Measurements from ENCODE around the gene CIC. TPM values are rescaled to one million over a fixed set of nuclear protein-coding genes. Genes with fewer than 3 reads are reported as not detected.
A peak's percentile ranks its signal among the peaks of the same experiment; 100 is the strongest.

Gene CIC
- total RNA-seq, 1 donor: 43.1 TPM

DNA sequence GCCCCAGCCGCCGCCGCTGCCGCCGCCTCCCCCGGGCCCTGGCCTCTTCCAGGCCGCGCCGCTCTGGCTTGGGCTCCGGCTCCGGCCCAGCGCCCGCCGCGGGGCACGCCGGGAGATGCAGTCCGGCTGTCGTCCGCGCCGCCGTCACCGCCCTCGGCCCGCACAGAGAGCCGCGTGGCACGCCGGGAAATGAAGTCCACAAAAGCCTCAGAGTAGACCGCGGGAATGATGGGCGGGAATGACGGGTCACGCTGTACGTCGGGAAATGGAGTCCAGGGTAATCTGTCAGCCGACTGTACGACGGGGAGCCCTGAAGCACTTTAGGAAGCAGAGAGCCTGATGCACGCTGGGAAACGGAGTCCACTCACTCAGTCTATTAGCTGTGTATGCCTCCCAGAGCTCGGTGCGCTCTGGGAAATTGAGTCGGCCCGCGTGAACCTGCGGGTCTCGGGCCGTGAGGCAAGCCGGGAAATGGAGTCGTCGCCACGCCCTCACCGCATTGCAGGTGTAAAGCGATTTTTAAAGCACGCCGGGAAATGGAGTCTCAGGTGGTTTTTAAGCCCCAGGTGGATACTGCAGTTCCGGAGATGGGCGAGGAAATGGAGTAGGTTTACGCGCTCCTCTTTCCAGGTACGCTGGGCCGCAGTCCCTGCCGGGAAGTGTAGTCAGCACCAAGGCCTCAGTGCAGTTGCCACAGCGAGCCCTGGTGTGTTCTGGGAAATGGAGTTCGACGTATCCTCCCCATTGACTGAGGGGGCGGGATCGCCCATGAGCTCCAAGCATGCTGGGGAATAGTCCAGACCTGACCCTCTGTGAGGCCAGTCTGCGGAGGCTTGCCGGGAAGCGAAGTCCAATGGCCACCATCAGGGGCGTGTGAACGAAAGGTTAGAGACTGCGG is 26.3 kb upstream of the CIC start, which contains the start of gene GSK3A:
Gene GSK3A (minus strand): TSS at position 91 of the 898 bp plus-strand sequence. CDS start 137 bp downstream, outside the sequence.
- peak; percentile 93 to 99 (median 99) for DNase-seq (ENCODE audit: low read depth in 2 of 3, low spot score in 2 of 3)

GRCh38 chr19:42244347-42245220 is 24.5 kb upstream of the CIC start:
- DNase-seq (ENCODE audit: low read depth in 2 of 3, low spot score in 2 of 3): peak; percentile 81 to 96 (median 95)

GRCh38 chr19:42245231-42245630 is 23.8 kb upstream of the CIC start:
- no peak for DNase-seq (ENCODE audit: low read depth in 2 of 3, low spot score in 2 of 3)

- DNase-seq (ENCODE audit: low read depth in 2 of 3, low spot score in 2 of 3): no peak
Observed at GRCh38 chr19:42246143-42246921, 22.7 kb upstream of the CIC start.

GRCh38 chr19:42246922-42247639 is 22.0 kb upstream of the CIC start:
- DNase-seq (ENCODE audit: low read depth in 2 of 3, low spot score in 2 of 3): no peak

GRCh38 chr19:42247640-42248199 is 21.3 kb upstream of the CIC start:
- DNase-seq (ENCODE audit: low read depth in 2 of 3, low spot score in 2 of 3): no peak

DNA sequence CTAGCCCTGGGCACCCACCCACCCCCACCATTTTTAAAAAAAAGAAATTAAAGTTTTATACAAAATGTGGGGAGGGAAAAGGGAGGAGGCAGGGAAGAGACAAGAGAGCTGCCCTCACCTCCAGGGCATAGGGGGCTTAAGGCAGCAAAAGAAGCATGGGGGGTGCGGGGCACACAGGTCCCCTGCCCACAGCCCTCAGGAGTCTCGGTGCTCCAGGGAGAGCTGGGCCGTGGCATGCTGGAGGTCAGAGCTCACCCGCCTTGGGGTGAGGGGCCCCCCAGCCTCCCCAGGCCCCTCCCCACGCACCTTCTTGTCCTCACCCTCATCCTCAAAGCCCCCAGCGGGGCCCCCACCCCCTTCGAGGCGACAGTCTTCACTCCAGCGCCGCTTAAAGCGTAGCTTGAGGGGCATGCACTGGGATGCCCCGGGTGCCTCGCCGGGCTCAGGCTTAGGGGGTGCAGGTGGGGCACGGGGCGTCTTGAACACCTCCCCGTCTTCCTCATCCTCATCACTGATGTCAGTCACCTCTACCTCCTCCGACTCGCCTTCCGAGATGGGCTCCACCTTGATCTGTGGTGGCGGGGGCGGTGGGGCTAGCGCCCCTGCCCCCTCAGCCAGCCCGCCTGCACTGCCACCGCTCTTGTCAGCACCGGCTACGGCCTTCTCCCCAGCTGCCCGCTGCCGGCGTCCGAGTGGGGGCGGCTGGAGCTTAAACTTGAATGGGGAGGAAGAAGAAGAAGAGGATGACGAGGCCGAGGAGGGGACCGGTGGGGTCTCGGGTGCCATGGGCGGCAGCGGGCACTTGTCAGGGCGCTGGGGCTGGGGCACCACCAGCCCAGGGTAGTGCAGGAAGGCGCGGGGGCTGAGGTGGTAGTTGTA is 20.5 kb upstream of the CIC start:
- no peak for DNase-seq (ENCODE audit: low read depth in 2 of 3, low spot score in 2 of 3)

GRCh38 chr19:42249149-42249750 is 19.8 kb upstream of the CIC start:
- no peak for DNase-seq (ENCODE audit: low read depth in 2 of 3, low spot score in 2 of 3)

- DNase-seq (ENCODE audit: low read depth in 2 of 3, low spot score in 2 of 3): no peak
Observed at GRCh38 chr19:42249769-42250168, 19.3 kb upstream of the CIC start.

GRCh38 chr19:42250183-42250665 is 18.8 kb upstream of the CIC start:
- DNase-seq (ENCODE audit: low read depth in 2 of 3, low spot score in 2 of 3): no peak

- peak in 1 of 3 donors; percentile 54 for DNase-seq (ENCODE audit: low read depth in 2 of 3, low spot score in 2 of 3)
Observed at GRCh38 chr19:42250666-42251531, 18.2 kb upstream of the CIC start.

- DNase-seq (ENCODE audit: low read depth in 2 of 3, low spot score in 2 of 3): no peak
Observed at GRCh38 chr19:42251572-42252358, 17.3 kb upstream of the CIC start.

- DNase-seq (ENCODE audit: low read depth in 2 of 3, low spot score in 2 of 3): no peak
Observed at GRCh38 chr19:42252365-42253244, 16.4 kb upstream of the CIC start.

DNA sequence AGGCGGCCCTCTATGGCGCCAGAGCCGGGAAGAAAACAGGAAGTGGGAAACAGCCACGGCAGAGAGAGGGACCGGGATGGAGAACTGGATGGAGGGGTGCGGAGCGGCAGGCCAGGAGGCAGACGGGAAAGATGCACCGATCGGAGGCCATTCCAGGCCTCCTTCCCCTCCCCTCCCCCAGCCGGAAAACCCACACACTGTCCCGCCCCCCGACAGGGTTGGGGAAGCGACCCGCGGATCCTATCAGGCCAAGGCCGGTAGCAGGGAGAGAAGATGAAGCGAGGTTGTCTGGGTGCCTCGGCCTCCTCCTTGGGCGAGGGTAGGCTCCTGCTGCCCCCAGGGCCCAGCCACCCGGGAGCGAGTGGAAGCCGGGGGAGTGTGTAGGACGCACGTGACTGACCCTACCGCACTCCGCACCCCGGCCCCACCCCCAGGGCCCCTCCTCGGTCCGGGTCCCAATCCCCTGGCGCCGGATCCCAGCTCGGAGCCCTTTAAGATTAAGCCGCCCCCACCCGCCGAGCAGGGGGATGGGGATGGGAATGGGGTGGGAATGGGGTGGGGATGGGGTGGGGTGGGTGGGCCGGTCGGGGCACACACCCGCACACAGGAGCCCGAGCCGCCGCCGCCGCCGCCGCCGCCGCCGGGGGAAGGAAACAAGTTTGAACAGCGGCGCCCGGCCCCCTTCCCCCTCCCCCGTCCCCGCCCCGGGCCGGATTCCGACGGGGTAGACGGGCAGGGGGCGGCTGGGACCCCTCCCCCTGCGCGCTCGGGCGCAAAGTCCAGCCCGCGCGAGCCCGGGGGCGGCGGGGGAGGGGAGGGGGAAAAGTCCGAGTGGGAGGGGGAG is 15.6 kb upstream of the CIC start:
- peak in 1 of 3 donors; percentile 68 for DNase-seq (ENCODE audit: low read depth in 2 of 3, low spot score in 2 of 3)

Data from hematopoietic multipotent progenitor cell (in vitro differentiated cells).